ENCODE results near the gene ISLR2. TPM values are rescaled to one million over a fixed set of nuclear protein-coding genes. Genes with fewer than 3 reads are reported as not detected.

Gene ISLR2
- total and polyA plus RNA-seq, 5 experiments from 2014 or later: not detected

- peak overlapping the region in 5 of 10 donors; percentile 4 to 65 (median 21) for H3K4me3 Mint-ChIP-seq
These were observed 1.4 kb downstream of the ISLR2 start for GRCh38 chr15:74131628-74132413.

GRCh38 chr15:74132681-74133651 lies 2.6 kb downstream of the ISLR2 start:
- no peak for ATAC-seq
- Mint-ChIP-seq H3K4me1 (peaks cover 23 to 58% (median 57%) of the 10 kb centered on the region in 4 donors), H3K27me3 (peaks cover 31 to 98% (median 66%) of the 10 kb centered on the region in 5 donors), H3K27ac (peak overlapping the region in 1 of 10 donors; percentile 24), H3K4me3 (peak overlapping the region in 2 of 10 donors; percentile 21 to 36), H3K36me3 (peaks cover 0 to 2% (median 0%) of the 10 kb centered on the region in 3 donors), H3K9me3 (no peaks in the 10 kb centered on the region)
- DNase-seq: no peak
- POLR2A ChIA-PET: no interaction called here

More at GRCh38 chr15:74131628-74132413, 1.4 kb downstream of the ISLR2 start:
- ATAC-seq (no peak), DNase-seq (no peak)
- Mint-ChIP-seq H3K36me3 (peaks cover 0 to 2% (median 0%) of the 10 kb centered on the region in 3 donors), H3K9me3 (no peaks in the 10 kb centered on the region), H3K27me3 (peaks cover 27 to 95% (median 62%) of the 10 kb centered on the region in 5 donors), H3K27ac (no peak overlapping the region), H3K4me1 (peaks cover 22 to 54% (median 49%) of the 10 kb centered on the region in 4 donors)
- POLR2A ChIA-PET: interaction anchor here (0.6 kb wide), 1 partner anchor 66 kb away, joined by 3 read pairs; no protein-coding TSS in a partner anchor

- Mint-ChIP-seq H3K36me3 (peaks cover 0 to 2% (median 0%) of the 10 kb centered on the region in 3 donors), H3K4me1 (peaks cover 22 to 53% (median 50%) of the 10 kb centered on the region in 4 donors), H3K9me3 (no peaks in the 10 kb centered on the region), H3K27me3 (peaks cover 33 to 100% (median 65%) of the 10 kb centered on the region in 5 donors), H3K27ac (no peak overlapping the region), H3K4me3 (peak overlapping the region in 1 of 10 donors; percentile 45)
- no peak for ATAC-seq
- no peak for DNase-seq
- POLR2A ChIA-PET: no interaction called here
These were observed 3.5 kb downstream of the ISLR2 start for GRCh38 chr15:74133694-74134386.

GRCh38 chr15:74134387-74135027 lies 4.1 kb downstream of the ISLR2 start:
- H3K9me3 Mint-ChIP-seq: no peaks in the 10 kb centered on the region
- H3K4me3 Mint-ChIP-seq: peak overlapping the region; percentile 4 to 77 (median 66)
- peaks cover 0 to 2% (median 0%) of the 10 kb centered on the region in 3 donors for H3K36me3 Mint-ChIP-seq
- H3K4me1 Mint-ChIP-seq: peaks cover 19 to 47% (median 43%) of the 10 kb centered on the region in 4 donors
- H3K27ac Mint-ChIP-seq: peak overlapping the region in 1 of 10 donors; percentile 3
- POLR2A ChIA-PET: no interaction called here
- no peak for ATAC-seq
- H3K27me3 Mint-ChIP-seq: peaks cover 35 to 100% (median 63%) of the 10 kb centered on the region in 5 donors
- DNase-seq: no peak

GRCh38 chr15:74135041-74135565 lies 4.7 kb downstream of the ISLR2 start:
- H3K27ac Mint-ChIP-seq: peak overlapping the region in 1 of 10 donors; percentile 25

GRCh38 chr15:74136540-74136813 lies 6.1 kb downstream of the ISLR2 start:
- Mint-ChIP-seq H3K36me3 (peaks cover 0 to 2% (median 0%) of the 10 kb centered on the region in 3 donors), H3K4me1 (peaks cover 16 to 36% (median 32%) of the 10 kb centered on the region in 4 donors), H3K4me3 (peak overlapping the region; percentile 69 to 86 (median 76)), H3K27ac (peak overlapping the region in 1 of 10 donors; percentile 22), H3K9me3 (no peaks in the 10 kb centered on the region), H3K27me3 (peaks cover 28 to 92% (median 62%) of the 10 kb centered on the region in 5 donors)
- POLR2A ChIA-PET: no interaction called here
- ATAC-seq: peak in 1 of 2 donors; percentile 37
- DNase-seq: no peak

More at GRCh38 chr15:74135041-74135565, 4.7 kb downstream of the ISLR2 start:
- peaks cover 17 to 42% (median 39%) of the 10 kb centered on the region in 4 donors for H3K4me1 Mint-ChIP-seq
- ATAC-seq (no peak), DNase-seq (no peak)
- peaks cover 35 to 97% (median 63%) of the 10 kb centered on the region in 5 donors for H3K27me3 Mint-ChIP-seq
- peak overlapping the region; percentile 40 to 79 (median 68) for H3K4me3 Mint-ChIP-seq
- H3K36me3 Mint-ChIP-seq: peaks cover 0 to 2% (median 0%) of the 10 kb centered on the region in 3 donors
- H3K9me3 Mint-ChIP-seq: no peaks in the 10 kb centered on the region
- POLR2A ChIA-PET: interaction anchor here (1.0 kb wide), 1 partner anchor 21 kb away, joined by 4 read pairs; no protein-coding TSS in a partner anchor

DNA sequence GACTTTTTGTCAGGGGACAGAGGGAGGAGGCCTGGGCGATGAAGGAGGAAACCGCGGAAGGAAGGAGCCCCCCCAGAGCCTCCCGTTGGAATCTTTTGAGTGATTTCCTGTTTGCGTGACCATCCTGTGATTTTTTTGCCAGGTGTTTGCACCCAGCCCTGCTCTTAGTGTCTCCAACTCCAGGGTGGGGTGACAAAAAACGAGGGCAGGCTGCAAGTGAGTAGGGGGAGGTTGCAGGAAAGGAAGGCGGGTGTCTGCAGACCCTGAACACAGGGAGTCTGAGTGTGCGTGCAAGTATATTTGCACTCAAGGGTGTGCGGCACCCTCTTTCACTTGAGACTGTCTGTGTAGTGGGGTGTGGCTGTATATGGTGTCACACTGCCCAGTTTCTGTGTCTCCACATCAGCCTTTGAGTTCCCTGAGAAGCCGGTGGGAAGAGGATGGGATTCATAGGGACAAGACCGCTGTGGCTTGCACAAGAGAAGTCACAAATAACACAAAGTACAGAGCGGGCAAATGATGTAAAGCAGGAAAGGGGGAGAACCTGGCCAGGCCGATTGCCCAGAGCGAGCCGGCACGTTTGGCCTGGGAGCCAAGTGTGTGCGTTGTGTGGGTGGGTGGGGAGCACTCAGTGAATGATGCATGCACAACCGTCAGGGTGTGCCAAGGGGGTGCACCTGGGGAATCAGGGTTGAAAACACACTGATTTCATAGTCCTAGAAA lies 6.6 kb downstream of the ISLR2 start:
- DNase-seq: no peak
- Mint-ChIP-seq H3K27me3 (peaks cover 23 to 92% (median 61%) of the 10 kb centered on the region in 5 donors), H3K36me3 (peaks cover 0 to 2% (median 0%) of the 10 kb centered on the region in 3 donors), H3K4me1 (peaks cover 13 to 33% (median 28%) of the 10 kb centered on the region in 4 donors), H3K27ac (peak overlapping the region in 3 of 10 donors; percentile 9 to 53 (median 46)), H3K4me3 (peak overlapping the region; percentile 69 to 86 (median 76)), H3K9me3 (no peaks in the 10 kb centered on the region)
- ATAC-seq: peak in 1 of 2 donors; percentile 21
- POLR2A ChIA-PET: no interaction called here

DNA sequence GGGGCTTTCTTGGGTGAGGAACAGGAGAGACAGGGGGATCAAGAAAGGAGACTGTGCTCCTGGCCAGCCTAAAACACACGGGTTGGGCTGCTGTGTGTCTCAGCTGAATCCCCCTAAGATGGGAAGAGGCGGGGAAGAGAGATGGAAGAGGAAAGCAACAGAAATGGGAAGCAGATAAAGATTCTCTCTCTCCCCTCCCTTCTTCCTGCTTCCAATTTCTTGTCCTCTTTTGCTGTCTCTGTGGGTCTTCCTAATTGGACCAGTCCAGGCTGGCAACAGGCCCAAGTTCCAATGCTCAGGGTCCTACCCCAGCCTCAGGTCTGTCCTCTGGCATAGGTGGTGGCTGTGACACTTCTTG lies 7.1 kb downstream of the ISLR2 start:
- H3K27ac Mint-ChIP-seq: peak overlapping the region in 1 of 10 donors; percentile 53
- DNase-seq: no peak
- H3K36me3 Mint-ChIP-seq: peaks cover 0 to 2% (median 0%) of the 10 kb centered on the region in 3 donors
- POLR2A ChIA-PET: interaction anchor here (0.6 kb wide), 1 partner anchor 1024 kb away, joined by 5 read pairs; no protein-coding TSS in a partner anchor
- peak overlapping the region in 7 of 10 donors; percentile 23 to 86 (median 77) for H3K4me3 Mint-ChIP-seq
- H3K9me3 Mint-ChIP-seq: no peaks in the 10 kb centered on the region
- H3K27me3 Mint-ChIP-seq: peaks cover 20 to 92% (median 61%) of the 10 kb centered on the region in 5 donors
- ATAC-seq: no peak
- H3K4me1 Mint-ChIP-seq: peaks cover 10 to 30% (median 25%) of the 10 kb centered on the region in 4 donors

DNA sequence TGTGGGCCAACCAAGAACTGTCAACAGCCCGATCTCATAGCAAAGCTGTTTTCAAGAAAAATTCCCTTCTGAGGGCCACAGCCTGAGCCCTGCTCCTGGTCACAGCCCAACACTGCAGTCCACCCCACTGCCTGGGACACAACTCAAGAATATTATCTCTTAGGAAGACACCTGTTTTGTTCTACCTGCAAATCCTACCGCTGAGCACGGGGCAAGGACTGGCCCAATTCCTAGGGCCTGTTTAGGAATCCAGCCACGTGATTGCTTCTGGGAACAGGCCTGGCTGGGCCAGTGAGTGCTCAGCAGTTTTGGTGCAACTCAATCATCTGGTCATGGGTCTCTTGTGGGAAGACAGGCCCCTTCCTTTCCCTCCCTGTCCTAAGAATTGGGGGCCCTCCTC lies 8.3 kb downstream of the ISLR2 start:
- DNase-seq (no peak), ATAC-seq (no peak)
- Mint-ChIP-seq H3K36me3 (peaks cover 0 to 2% (median 0%) of the 10 kb centered on the region in 3 donors), H3K4me1 (peaks cover 10 to 27% (median 23%) of the 10 kb centered on the region in 4 donors), H3K4me3 (no peak overlapping the region), H3K9me3 (no peaks in the 10 kb centered on the region), H3K27ac (peak overlapping the region in 1 of 10 donors; percentile 85), H3K27me3 (peaks cover 21 to 85% (median 54%) of the 10 kb centered on the region in 5 donors)
- POLR2A ChIA-PET: interaction anchor here (0.6 to 1.1 kb wide), 2 partner anchors 9 to 1563 kb away, joined by 3 to 4 read pairs; no protein-coding TSS in a partner anchor

- H3K4me3 Mint-ChIP-seq: no peak overlapping the region
- peaks cover 0 to 5% (median 3%) of the 10 kb centered on the region in 3 donors for H3K36me3 Mint-ChIP-seq
- peaks cover 6 to 11% (median 10%) of the 10 kb centered on the region in 4 donors for H3K4me1 Mint-ChIP-seq
- POLR2A ChIA-PET: no interaction called here
- no peak overlapping the region for H3K27ac Mint-ChIP-seq
- H3K9me3 Mint-ChIP-seq: peaks cover 0 to 12% (median 2%) of the 10 kb centered on the region in 9 donors
- ATAC-seq (no peak), DNase-seq (no peak)
- H3K27me3 Mint-ChIP-seq: peaks cover 24 to 66% (median 52%) of the 10 kb centered on the region in 5 donors
These were observed 11.2 kb downstream of the ISLR2 start for GRCh38 chr15:74141591-74141990.
